GM13976 (cell line): Measurements from ENCODE around the gene IFNG-AS1.

ENCODE experiments used
- DNase-seq: peaks from one replicate; pipeline ENCODE4 v3.0.0; 2012; ENCODE audit warnings: low spot score
- in situ Hi-C: fragments of 300-500 bp; cut with MboI; formaldehyde crosslinking; loops from one replicate; pipeline ENCODE4 v1.12.0; 2022; ENCODE audit warnings: low sequenced_read_pairs, mixed read lengths, inconsistent platforms; ENCODE audit not compliant: unreplicated experiment
- TF ChIP-seq, protein P1 (sequence below): IDR thresholded peaks from 2 replicates; pipeline ENCODE4 v1.5.1; 2012; ENCODE audit warnings: borderline replicate concordance, mild to moderate bottlenecking; ENCODE audit not compliant: insufficient read depth; ENCODE audit errors: extremely low read depth, missing control alignments, control extremely low read depth

IFNG-AS1 gene

DNA sequence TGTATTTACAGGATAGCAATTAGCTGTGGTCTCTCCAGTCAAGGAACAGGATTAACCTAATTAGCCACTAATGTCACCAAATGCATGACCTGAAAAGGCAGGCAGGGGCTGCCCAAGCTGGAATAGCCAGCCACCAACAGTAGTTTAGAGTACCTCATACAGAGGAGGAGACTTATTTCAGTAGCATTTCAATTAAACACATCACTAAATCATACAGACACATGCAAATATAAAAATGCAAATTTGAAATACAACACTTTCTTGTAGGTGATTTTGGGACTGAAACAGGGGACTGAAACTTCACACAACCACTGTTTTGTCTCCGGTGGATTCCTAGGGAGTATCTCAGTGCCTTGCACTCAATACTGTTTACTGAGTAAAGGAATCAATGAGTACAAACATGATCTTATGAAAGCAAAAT, 636 bp upstream of the IFNG-AS1 start:
- in situ Hi-C loops, result no loop called here
- TF ChIP-seq, protein P1, sequence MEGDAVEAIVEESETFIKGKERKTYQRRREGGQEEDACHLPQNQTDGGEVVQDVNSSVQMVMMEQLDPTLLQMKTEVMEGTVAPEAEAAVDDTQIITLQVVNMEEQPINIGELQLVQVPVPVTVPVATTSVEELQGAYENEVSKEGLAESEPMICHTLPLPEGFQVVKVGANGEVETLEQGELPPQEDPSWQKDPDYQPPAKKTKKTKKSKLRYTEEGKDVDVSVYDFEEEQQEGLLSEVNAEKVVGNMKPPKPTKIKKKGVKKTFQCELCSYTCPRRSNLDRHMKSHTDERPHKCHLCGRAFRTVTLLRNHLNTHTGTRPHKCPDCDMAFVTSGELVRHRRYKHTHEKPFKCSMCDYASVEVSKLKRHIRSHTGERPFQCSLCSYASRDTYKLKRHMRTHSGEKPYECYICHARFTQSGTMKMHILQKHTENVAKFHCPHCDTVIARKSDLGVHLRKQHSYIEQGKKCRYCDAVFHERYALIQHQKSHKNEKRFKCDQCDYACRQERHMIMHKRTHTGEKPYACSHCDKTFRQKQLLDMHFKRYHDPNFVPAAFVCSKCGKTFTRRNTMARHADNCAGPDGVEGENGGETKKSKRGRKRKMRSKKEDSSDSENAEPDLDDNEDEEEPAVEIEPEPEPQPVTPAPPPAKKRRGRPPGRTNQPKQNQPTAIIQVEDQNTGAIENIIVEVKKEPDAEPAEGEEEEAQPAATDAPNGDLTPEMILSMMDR, result no peak
- DNase-seq, result peak; percentile 13

GRCh38 chr12:67991158-67991557, 1.9 kb downstream of the IFNG-AS1 start:
- in situ Hi-C loops, result no loop called here
- peak; percentile 10 for DNase-seq
- TF ChIP-seq, protein P1, result no peak

GRCh38 chr12:67993143-67993542, 3.9 kb downstream of the IFNG-AS1 start:
- no peak for DNase-seq
- TF ChIP-seq, protein P1, result no peak
- in situ Hi-C loops, result no loop called here

GRCh38 chr12:67994046-67994445, 4.8 kb downstream of the IFNG-AS1 start:
- TF ChIP-seq, protein P1, result no peak
- in situ Hi-C loops, result no loop called here
- DNase-seq, result no peak

- in situ Hi-C loops, result no loop called here
- DNase-seq, result no peak
- TF ChIP-seq, protein P1, result no peak
These were observed 7.1 kb downstream of the IFNG-AS1 start for GRCh38 chr12:67996347-67996746.

DNA sequence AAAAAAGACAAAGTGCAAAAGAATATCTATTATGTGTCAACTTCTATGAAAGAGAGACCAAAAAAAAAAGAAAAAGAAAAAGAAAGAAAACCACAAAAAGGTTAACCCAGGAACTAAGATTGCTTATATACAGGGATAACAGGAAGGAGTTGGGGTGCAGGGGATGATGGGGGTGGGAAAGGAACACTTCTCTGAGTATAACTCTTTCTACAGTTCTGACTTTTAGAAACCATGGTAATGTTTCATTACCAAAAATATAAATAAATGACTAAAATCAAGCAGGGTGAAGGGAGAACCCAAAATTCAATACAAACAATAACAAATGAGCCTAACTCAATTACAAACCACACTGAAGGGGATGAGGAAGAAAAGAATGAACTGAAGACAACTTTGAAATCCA, 9.1 kb downstream of the IFNG-AS1 start:
- DNase-seq, result no peak

DNA sequence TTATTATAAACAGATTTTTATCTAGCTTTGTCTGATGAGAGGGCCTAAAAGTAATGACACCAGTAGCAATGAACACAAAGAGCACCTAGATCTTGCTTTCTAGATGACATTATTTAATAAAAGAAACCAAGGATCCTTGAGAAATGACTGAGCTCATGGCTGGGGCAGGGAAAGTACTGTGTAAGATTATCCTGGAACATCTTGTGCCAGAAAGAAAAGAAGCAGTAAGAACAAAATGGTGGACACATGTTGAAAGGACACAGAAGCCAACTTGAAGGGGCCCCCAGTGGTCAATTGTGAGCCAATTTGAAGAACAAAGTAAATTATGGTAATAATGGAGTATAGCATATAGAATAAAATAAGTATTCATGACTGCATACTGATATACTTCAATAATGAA, 10.0 kb downstream of the IFNG-AS1 start:
- TF ChIP-seq, protein P1, result no peak
- in situ Hi-C loops, result no loop called here
- DNase-seq, result no peak

More for the DNA sequence above, 9.1 kb downstream of the IFNG-AS1 start:
- TF ChIP-seq, protein P1, result no peak
- in situ Hi-C loops, result no loop called here
